Activated T-helper 1 cell treated with anti-CD3 and anti-CD28 coated beads, Interleukin-12 subunit alpha, Interleukin-12 subunit beta, Interleukin-2, Interleukin-4 antibody, amounts not matched to agents 30 ng/mL and 10 ng/mL and 1 ng/mL, durations not matched to agents 14 hours and 24 hours and 36 hours (primary cell): ENCODE results near the gene POTEB3. TPM values are rescaled to one million over a fixed set of nuclear protein-coding genes. Genes with fewer than 3 reads are reported as not detected.
"Not testable (repeated sequence)": the region's sequence is repeated elsewhere in the genome, so short reads cannot be mapped to it uniquely, and the experiment has no call there.

Experiments
- DNase-seq: peaks from one replicate; pipeline ENCODE4 v3.0.0; 2021; ENCODE audit warnings: low spot score
- H3K27ac Mint-ChIP-seq: one replicate; pipeline ENCODE4 v1.8.0; 2021; ENCODE audit warnings: mild to moderate bottlenecking, mixed read lengths
- H3K27me3 Mint-ChIP-seq: one replicate; pipeline ENCODE4 v1.8.0; 2022; ENCODE audit warnings: mild to moderate bottlenecking, moderate library complexity, mixed read lengths; ENCODE audit not compliant: insufficient read depth
- H3K36me3 Mint-ChIP-seq: one replicate; pipeline ENCODE4 v1.8.0; 2021; ENCODE audit warnings: low read depth, mixed read lengths
- H3K4me1 Mint-ChIP-seq: one replicate; pipeline ENCODE4 v1.8.0; 2021; ENCODE audit warnings: low read depth, mixed read lengths
- H3K4me3 Mint-ChIP-seq: one replicate; pipeline ENCODE4 v1.8.0; 2021; ENCODE audit warnings: mild to moderate bottlenecking, moderate library complexity, mixed read lengths
- H3K9me3 Mint-ChIP-seq: one replicate; pipeline ENCODE4 v1.8.0; 2021; ENCODE audit warnings: mixed read lengths
- intact Hi-C: fragments of 100-400 bp; cut with micrococcal nuclease; formaldehyde crosslinking; loops from one replicate; pipeline ENCODE4 v1.15.1; 2024
- total RNA-seq: library from RNA; stranded (reverse); gene quantifications from 2 replicates; pipeline ENCODE4 v1.2.3, GENCODE V29; 2022

Gene POTEB3
- not detected in 2 replicates for total RNA-seq

- H3K27me3 Mint-ChIP-seq, H3K36me3 Mint-ChIP-seq, H3K27ac Mint-ChIP-seq, intact Hi-C loops, H3K9me3 Mint-ChIP-seq, DNase-seq, H3K4me1 Mint-ChIP-seq, H3K4me3 Mint-ChIP-seq: not testable (repeated sequence)
These were observed at the start of gene POTEB3 for GRCh38 chr15:21440399-21440798. TSS of gene POTEB3 (minus strand) at chr15:21440499. CDS start at chr15:21440011, 488 bp downstream.

GRCh38 chr15:21453683-21454082 is 13.4 kb upstream of the POTEB3 start:
- H3K9me3 Mint-ChIP-seq, H3K27me3 Mint-ChIP-seq, DNase-seq, H3K27ac Mint-ChIP-seq, H3K4me3 Mint-ChIP-seq, H3K4me1 Mint-ChIP-seq, H3K36me3 Mint-ChIP-seq, intact Hi-C loops: not testable (repeated sequence)

GRCh38 chr15:21451920-21452563 is 11.7 kb upstream of the POTEB3 start:
- intact Hi-C loops, H3K36me3 Mint-ChIP-seq: not testable (repeated sequence)

DNA sequence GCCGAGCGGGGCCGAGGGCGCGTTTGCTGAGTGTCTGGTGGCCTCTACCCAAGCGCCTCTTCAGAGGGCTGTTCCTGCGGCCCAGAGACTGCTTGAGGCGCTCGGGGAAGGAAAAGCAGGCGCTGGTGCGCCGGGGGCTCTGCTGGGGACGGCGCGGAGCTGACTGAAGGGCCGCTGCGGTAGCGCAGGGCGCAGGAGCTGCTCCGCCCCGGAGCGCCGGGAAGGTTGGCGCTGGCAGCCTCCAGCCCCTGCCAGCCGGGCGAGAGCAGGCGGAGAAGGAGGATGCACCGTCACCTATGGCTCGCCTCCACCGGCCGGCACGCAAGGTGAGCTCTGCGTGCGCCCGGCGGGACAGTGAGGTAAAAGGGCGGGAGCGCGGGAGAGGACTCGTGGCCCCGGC is 11.2 kb upstream of the POTEB3 start:
- H3K4me3 Mint-ChIP-seq, DNase-seq, intact Hi-C loops, H3K36me3 Mint-ChIP-seq, H3K27me3 Mint-ChIP-seq, H3K27ac Mint-ChIP-seq, H3K4me1 Mint-ChIP-seq, H3K9me3 Mint-ChIP-seq: not testable (repeated sequence)

More at GRCh38 chr15:21451920-21452563, 11.7 kb upstream of the POTEB3 start:
- H3K4me3 Mint-ChIP-seq, H3K27ac Mint-ChIP-seq, H3K27me3 Mint-ChIP-seq, DNase-seq, H3K9me3 Mint-ChIP-seq, H3K4me1 Mint-ChIP-seq: not testable (repeated sequence)

DNA sequence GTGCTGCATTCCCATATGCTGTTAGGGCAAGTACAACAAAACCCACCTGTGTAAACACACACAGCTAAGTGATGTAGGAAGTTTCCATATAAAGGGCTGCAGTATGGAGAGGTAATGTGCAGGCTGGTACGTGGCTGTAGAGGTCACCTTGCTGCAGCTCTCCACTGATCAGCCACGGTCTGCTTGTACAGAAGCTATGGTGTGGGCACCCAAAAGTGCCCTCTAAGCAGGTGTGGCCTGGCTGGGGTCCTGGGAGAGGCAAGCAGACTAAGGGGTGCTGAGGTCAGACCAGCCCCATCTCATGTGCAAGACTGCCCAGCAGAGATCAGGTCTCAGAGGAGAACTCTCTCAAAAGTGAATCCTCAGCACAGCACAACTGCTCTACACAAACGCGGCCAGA is 32.9 kb downstream of the POTEB3 start:
- H3K27me3 Mint-ChIP-seq, H3K4me1 Mint-ChIP-seq, H3K9me3 Mint-ChIP-seq, DNase-seq, H3K4me3 Mint-ChIP-seq, intact Hi-C loops, H3K27ac Mint-ChIP-seq, H3K36me3 Mint-ChIP-seq: not testable (repeated sequence)

GRCh38 chr15:21401531-21401930 is 38.8 kb downstream of the POTEB3 start:
- H3K27me3 Mint-ChIP-seq, H3K4me1 Mint-ChIP-seq, H3K36me3 Mint-ChIP-seq, H3K27ac Mint-ChIP-seq, intact Hi-C loops, H3K4me3 Mint-ChIP-seq, DNase-seq, H3K9me3 Mint-ChIP-seq: not testable (repeated sequence)

DNA sequence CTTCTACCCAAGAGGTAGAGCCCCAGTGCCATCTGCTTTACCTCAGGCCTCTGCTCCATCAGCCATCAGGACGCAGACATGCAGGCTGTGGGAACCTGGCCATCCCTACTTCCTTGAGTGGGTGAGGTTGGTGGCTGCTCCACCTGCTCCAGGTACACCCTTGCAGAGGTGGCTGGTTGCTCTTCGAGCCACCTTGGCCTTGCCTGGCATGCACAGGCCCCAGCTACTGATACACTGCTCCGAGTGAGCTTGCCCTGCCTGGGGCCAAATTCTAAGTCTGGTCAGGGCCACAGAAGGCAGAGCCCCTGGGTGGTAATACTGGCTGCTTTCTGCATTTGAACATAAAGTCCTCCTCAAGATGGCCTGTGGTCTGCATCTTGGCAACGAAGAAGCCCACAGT is 41.2 kb downstream of the POTEB3 start:
- H3K27ac Mint-ChIP-seq, DNase-seq, H3K4me1 Mint-ChIP-seq, H3K36me3 Mint-ChIP-seq, intact Hi-C loops, H3K9me3 Mint-ChIP-seq, H3K27me3 Mint-ChIP-seq, H3K4me3 Mint-ChIP-seq: not testable (repeated sequence)

- intact Hi-C loops, H3K4me1 Mint-ChIP-seq, H3K9me3 Mint-ChIP-seq, H3K27me3 Mint-ChIP-seq, H3K27ac Mint-ChIP-seq, DNase-seq, H3K36me3 Mint-ChIP-seq, H3K4me3 Mint-ChIP-seq: not testable (repeated sequence)
These were observed 41.8 kb downstream of the POTEB3 start for GRCh38 chr15:21398511-21398910.

DNA sequence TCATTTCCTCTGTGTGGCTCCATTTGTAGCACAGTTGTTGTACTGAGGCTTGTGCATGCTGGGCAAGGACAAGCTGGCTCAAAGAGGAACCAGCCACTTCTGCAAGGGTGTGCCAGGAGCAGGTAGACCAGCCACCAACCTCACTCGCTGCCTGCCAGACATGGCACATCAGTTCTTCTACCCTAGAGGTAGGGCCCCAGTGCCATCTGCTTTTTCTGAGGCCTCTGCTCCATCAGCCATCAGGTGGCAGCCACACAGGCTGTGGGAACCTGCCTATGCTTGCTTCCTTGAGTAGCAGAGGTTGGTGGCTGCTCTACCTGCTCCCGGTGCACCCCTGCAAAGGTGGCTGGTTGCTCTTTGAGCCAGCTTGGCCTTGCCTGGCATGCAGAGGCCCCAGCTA is 42.6 kb downstream of the POTEB3 start:
- H3K4me1 Mint-ChIP-seq, H3K9me3 Mint-ChIP-seq, DNase-seq, H3K27ac Mint-ChIP-seq, H3K36me3 Mint-ChIP-seq, intact Hi-C loops, H3K27me3 Mint-ChIP-seq, H3K4me3 Mint-ChIP-seq: not testable (repeated sequence)

- H3K9me3 Mint-ChIP-seq, H3K4me3 Mint-ChIP-seq, DNase-seq, H3K27me3 Mint-ChIP-seq, intact Hi-C loops, H3K4me1 Mint-ChIP-seq, H3K27ac Mint-ChIP-seq, H3K36me3 Mint-ChIP-seq: not testable (repeated sequence)
These were observed 43.1 kb downstream of the POTEB3 start for GRCh38 chr15:21397186-21397585.

DNA sequence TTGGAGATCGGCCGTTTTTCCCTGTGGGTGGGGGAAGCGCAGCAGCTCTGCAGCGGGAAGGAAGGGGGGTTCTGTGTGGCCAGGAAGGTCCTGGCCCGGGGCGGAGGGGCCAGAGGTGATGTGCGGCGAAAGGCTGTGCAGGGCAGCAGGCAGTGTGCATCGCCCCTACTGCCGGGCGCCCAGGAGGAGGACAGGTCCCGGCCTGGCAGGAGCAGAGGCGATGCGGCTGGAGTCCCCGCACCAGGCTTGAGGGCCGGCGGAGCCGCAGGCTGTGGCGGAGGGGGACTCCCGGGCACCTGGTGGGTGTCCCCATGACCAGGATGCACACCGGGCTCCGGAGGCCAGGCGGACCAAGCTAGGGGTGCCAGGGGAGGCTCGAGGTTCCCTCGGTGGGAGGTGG is 54.3 kb downstream of the POTEB3 start:
- intact Hi-C loops, DNase-seq, H3K4me1 Mint-ChIP-seq, H3K27ac Mint-ChIP-seq, H3K27me3 Mint-ChIP-seq, H3K36me3 Mint-ChIP-seq, H3K9me3 Mint-ChIP-seq, H3K4me3 Mint-ChIP-seq: not testable (repeated sequence)

DNA sequence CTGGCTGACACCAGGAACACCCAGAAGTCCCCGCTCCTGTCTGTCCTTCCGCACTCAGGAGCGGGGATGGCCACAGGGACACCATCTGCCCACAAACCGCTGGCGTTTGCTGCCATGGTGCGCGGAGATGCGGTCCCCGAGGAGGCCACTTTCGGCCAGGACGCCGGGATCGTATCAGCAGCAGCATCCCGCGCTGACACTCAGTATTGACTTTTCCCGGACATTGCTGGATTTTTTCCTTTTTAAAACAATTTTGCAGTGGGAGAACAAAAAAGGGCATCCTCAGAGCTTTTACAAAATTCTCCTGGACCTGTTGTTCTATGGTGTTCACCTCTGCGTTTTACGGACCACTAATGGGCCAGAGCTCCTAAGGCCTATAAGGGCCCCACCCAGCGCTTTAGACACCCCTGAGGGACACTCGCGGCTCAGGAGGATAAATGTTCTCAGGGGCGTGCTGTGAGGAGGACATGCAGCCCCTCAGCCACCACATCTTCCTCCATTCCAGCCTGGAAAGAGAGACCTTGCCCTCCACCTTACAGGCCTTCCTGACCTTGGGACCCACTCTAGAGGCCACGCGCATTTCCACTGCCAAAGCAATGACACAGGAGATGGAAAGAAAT is 56.3 kb downstream of the POTEB3 start:
- DNase-seq, H3K4me1 Mint-ChIP-seq, H3K4me3 Mint-ChIP-seq, intact Hi-C loops, H3K27me3 Mint-ChIP-seq, H3K36me3 Mint-ChIP-seq, H3K9me3 Mint-ChIP-seq, H3K27ac Mint-ChIP-seq: not testable (repeated sequence)

DNA sequence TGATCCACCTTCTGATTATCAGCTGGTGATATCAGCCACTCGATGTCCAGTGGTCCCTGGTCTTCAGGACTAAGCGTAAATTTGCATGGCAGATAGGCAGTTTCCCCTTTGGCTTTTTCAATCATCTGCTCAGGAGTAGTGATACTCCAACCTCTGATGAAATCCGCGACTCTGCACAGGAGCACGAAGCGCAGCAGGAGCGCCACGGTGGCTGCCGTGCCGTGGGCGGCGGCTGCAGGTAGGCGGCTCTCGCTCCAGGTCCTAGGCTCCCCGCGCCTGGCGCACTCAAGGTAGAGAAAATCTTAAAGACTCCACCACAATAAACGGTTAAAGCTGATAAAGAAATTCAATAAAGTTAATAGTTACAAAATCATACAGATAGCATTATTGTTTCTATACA is 66.6 kb downstream of the POTEB3 start:
- H3K9me3 Mint-ChIP-seq, H3K36me3 Mint-ChIP-seq, intact Hi-C loops, H3K27me3 Mint-ChIP-seq, H3K4me3 Mint-ChIP-seq, H3K4me1 Mint-ChIP-seq, H3K27ac Mint-ChIP-seq, DNase-seq: not testable (repeated sequence)

DNA sequence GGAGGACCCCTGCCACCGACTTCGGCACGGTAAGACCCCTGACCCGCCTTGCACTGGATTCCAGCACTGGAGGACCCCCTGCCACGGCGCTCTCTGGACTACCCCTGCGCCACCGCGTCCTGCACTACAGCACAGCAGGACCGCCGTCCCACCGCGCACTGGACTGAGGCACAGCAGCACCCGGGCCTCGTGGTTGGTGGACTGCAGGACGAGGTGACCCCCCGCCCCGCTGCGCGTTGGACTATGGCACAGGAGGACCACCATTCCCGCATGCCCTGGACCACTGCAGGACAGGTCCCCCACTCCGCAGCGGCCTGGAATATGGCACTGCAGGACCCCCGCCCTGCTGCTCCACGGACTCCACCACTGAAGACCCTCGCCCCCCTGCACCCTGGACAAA is 71.1 kb downstream of the POTEB3 start:
- H3K27ac Mint-ChIP-seq, H3K27me3 Mint-ChIP-seq, H3K4me1 Mint-ChIP-seq, DNase-seq, H3K9me3 Mint-ChIP-seq, H3K36me3 Mint-ChIP-seq, intact Hi-C loops, H3K4me3 Mint-ChIP-seq: not testable (repeated sequence)
